T-helper 17 cell (primary cell): ENCODE results near the gene SRGAP2B. TPM values are rescaled to one million over a fixed set of nuclear protein-coding genes. Genes with fewer than 3 reads are reported as not detected.
"Not testable (repeated sequence)": the region's sequence is repeated elsewhere in the genome, so short reads cannot be mapped to it uniquely, and the experiment has no call there.

ENCODE experiments used
- ATAC-seq: fragments of 150-1000 bp; cut with Tn5 transposase; 2 replicates; pipeline ENCODE4 v1.10.0; 2021; ENCODE audit warnings: mild to moderate bottlenecking, moderate library complexity
- DNase-seq, 3 donors: peaks; one replicate each; pipeline versions ENCODE4 v3.0.0 to v3.0.0-alpha.2; 2020 to 2021
- H3K9me3 ChIP-seq: one replicate; pipeline ENCODE4 v1.7.0; 2013; ENCODE audit warnings: low read length, mild to moderate bottlenecking; ENCODE audit not compliant: control insufficient read depth, poor library complexity, severe bottlenecking
- H3K27ac Mint-ChIP-seq: one replicate; pipeline ENCODE4 v1.8.0; 2022; ENCODE audit warnings: mild to moderate bottlenecking, moderate library complexity, mixed read lengths
- H3K27me3 Mint-ChIP-seq: one replicate; pipeline ENCODE4 v1.8.0; 2022; ENCODE audit warnings: mixed read lengths
- H3K36me3 Mint-ChIP-seq: one replicate; pipeline ENCODE4 v1.8.0; 2022; ENCODE audit warnings: low read depth, mixed read lengths
- H3K4me1 Mint-ChIP-seq: one replicate; pipeline ENCODE4 v1.8.0; 2022; ENCODE audit warnings: mild to moderate bottlenecking, mixed read lengths
- H3K4me3 Mint-ChIP-seq: one replicate; pipeline ENCODE4 v1.8.0; 2022; ENCODE audit warnings: mild to moderate bottlenecking, moderate library complexity, mixed read lengths
- total RNA-seq, 4 donors: library from RNA in 2 of 4; stranded (reverse) in 2 of 4; gene quantifications; one replicate each; pipeline ENCODE4 v1.2.3 and lab custom pipeline; 2022 to 2026

The SRGAP2B gene
- total RNA-seq, 2 donors from 2014 or later, result 22.5 to 23.0 TPM

DNA sequence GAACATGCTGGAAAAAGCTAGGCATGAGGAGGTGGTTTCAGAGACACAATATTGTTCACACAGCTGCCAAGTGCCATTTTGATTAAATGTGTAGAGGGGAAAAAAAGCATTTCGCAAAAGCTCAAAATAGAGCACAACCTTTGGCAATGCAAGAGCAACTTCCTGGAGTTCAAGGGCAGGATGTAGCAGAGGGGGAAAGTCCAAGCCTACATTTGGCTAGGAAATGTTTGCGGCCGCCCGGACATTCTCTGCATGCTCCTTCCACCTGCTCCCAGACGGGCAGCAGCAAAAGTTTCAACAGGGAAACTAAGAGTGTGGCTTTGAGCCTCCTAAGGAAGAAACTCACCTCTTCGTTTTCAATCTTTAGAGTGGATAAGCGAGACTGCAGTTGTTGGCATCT, 202.1 kb downstream of the SRGAP2B start:
- DNase-seq, H3K9me3 ChIP-seq, H3K27ac Mint-ChIP-seq, H3K4me1 Mint-ChIP-seq, ATAC-seq, H3K36me3 Mint-ChIP-seq, H3K27me3 Mint-ChIP-seq, H3K4me3 Mint-ChIP-seq: not testable (repeated sequence)

DNA sequence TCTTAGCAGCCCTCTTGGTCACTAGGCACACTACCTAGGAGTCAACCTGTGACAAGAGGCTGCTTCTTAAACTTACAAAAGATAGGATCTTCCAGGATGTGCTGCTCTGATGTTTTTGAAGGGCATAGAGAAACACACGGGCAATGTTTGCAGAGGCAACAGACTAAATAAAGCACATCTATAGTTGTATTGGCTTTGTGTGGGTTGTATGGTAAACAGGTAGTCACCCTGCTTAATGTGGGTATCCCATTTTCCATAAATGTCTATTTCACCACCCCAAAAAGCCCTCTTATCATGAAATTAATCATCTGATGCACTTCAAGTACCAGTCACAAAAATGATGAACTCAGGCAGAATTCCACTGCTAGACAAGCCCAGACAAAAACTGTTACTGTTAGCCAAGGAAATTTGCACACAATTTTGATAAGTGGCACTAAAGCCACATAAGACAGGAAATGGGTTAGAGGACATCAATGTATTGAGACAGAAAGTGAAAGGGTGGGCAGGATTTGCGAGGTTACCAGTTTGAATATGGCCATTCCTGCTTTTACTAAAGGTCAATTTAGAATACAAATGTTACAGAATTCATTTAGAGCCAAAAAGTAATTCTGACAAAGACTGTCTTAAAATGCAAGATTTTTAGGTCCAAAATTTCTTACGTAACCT, 205.5 kb downstream of the SRGAP2B start:
- not testable (repeated sequence) for H3K4me1 Mint-ChIP-seq, DNase-seq, H3K9me3 ChIP-seq, H3K36me3 Mint-ChIP-seq, H3K4me3 Mint-ChIP-seq, H3K27ac Mint-ChIP-seq, ATAC-seq, H3K27me3 Mint-ChIP-seq

- not testable (repeated sequence) for H3K27ac Mint-ChIP-seq, H3K9me3 ChIP-seq, H3K36me3 Mint-ChIP-seq, H3K4me1 Mint-ChIP-seq, H3K27me3 Mint-ChIP-seq, ATAC-seq
- DNase-seq, result peak; percentile 4 to 24 (median 8)
- peak overlapping the region; percentile 47 for H3K4me3 Mint-ChIP-seq
Measured at GRCh38 chr1:144883022-144883421, 212.1 kb downstream of the SRGAP2B start.

- not testable (repeated sequence) for DNase-seq, H3K4me1 Mint-ChIP-seq, H3K9me3 ChIP-seq, H3K27ac Mint-ChIP-seq, H3K27me3 Mint-ChIP-seq, ATAC-seq, H3K36me3 Mint-ChIP-seq
- H3K4me3 Mint-ChIP-seq, result peak overlapping the region; percentile 19
Measured at GRCh38 chr1:144882343-144882742, 212.8 kb downstream of the SRGAP2B start.

DNA sequence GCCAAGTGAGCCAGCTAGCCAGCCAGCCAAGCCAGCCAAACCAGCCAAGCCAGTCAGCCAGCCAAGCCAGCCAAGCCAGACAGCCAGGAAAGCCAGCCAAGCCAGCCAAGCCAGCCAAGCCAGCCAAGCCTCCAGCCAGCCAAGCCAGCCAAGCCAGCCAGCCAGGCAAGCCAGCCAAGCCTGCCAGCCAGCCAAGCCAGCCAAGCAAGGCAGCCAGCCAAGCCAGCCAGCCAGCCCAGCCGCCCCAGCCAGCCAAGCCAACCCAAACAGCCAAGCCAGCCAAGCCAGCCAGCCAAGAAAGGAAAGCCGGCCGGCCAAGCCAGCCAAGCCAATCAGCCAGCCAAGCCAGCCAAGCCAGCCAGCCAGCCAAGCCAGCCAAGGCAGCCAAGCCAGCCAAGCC, 236.5 kb downstream of the SRGAP2B start:
- H3K36me3 Mint-ChIP-seq, H3K4me1 Mint-ChIP-seq, H3K27ac Mint-ChIP-seq, H3K27me3 Mint-ChIP-seq, ATAC-seq, H3K9me3 ChIP-seq, H3K4me3 Mint-ChIP-seq: not testable (repeated sequence)
- peak in 1 of 3 donors; percentile 3 for DNase-seq

Other genes with a start within 250 kb of the SRGAP2B start
- under 1 TPM in 1 of 2 donors, not detected in 1; 0.37 TPM for gene FAM72D, start 646 bp upstream of the SRGAP2B start, total RNA-seq
- gene PPIAL4D, start 146.8 kb upstream of the SRGAP2B start, total RNA-seq, result not detected